Endothelial cell of umbilical vein (primary cell): ENCODE data around the gene RHOC.

Experiments used
- EZH2 ChIP-seq: IDR thresholded peaks from 2 replicates; pipeline ENCODE4 v1.6.1; 2012; ENCODE audit warnings: borderline replicate concordance, low read depth, mild to moderate bottlenecking, moderate library complexity, low read length, inconsistent platforms; ENCODE audit not compliant: severe bottlenecking
- FOS ChIP-seq: IDR thresholded peaks from 2 replicates; pipeline ENCODE4 v1.6.1; 2011; ENCODE audit warnings: mild to moderate bottlenecking, low read length, moderate library complexity, borderline replicate concordance; ENCODE audit not compliant: insufficient read depth
- TF ChIP-seq, protein P1 (sequence below), 2 donors: IDR thresholded peaks; 1 replicate in 1 of 2; 2 replicates in 1 of 2; pipeline ENCODE4 v1.5.1; 2011; ENCODE audit warnings: low read length in 2 of 2, mild to moderate bottlenecking in 2 of 2, moderate library complexity in 2 of 2, control low read depth in 1 of 2, inconsistent platforms in 1 of 2, low read depth in 1 of 2; ENCODE audit not compliant: insufficient read depth in 1 of 2; ENCODE audit errors: extremely low read depth in 1 of 2

DNA sequence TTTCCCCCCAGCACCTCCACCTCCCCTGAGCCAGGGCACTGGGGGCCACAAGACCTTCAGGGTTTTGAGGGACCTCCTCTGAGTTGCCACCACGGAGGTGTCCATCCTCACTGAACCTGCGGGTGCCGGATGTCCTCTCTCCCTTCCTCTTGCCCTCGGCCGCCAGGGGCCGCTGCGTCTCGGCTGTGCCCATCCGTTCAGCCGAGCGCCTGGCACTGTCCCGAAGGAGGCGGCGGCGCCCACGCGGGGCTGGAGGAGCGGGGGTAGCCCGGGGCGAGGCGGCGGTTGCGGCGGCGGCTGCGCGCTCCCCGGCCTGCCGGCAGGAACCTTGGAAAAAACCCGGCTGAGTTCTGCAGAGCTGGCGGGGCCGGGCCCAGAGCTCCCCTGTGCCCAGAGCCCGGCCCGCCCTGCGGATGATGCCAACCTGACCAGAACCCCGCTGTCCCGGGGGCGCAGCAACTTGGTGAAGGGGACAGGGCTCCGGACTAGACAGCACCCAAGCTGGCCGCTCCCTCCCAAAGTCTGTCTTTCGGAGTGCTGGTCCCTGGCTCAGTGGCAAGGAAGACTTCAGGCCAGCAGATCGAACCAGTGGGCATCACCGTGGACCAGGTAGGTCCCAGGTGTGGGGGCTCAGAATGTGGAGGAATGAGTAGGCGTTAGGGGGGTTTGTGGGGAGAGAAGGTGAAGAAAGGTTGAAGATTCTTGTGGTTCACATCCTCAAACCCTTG lies 11.9 kb upstream of the RHOC start:
- TF ChIP-seq, protein P1, sequence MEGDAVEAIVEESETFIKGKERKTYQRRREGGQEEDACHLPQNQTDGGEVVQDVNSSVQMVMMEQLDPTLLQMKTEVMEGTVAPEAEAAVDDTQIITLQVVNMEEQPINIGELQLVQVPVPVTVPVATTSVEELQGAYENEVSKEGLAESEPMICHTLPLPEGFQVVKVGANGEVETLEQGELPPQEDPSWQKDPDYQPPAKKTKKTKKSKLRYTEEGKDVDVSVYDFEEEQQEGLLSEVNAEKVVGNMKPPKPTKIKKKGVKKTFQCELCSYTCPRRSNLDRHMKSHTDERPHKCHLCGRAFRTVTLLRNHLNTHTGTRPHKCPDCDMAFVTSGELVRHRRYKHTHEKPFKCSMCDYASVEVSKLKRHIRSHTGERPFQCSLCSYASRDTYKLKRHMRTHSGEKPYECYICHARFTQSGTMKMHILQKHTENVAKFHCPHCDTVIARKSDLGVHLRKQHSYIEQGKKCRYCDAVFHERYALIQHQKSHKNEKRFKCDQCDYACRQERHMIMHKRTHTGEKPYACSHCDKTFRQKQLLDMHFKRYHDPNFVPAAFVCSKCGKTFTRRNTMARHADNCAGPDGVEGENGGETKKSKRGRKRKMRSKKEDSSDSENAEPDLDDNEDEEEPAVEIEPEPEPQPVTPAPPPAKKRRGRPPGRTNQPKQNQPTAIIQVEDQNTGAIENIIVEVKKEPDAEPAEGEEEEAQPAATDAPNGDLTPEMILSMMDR (IDR thresholded peaks at IDR 0.05; ENCODE audit: extremely low read depth in 1 of 2, insufficient read depth in 1 of 2, low read depth in 1 of 2, low read length in 2 of 2) = peak; percentile 93 to 94
- no peak for TF ChIP-seq FOS
- no peak for TF ChIP-seq EZH2
